ENCODE results near the gene OSCP1.

The OSCP1 gene

DNA sequence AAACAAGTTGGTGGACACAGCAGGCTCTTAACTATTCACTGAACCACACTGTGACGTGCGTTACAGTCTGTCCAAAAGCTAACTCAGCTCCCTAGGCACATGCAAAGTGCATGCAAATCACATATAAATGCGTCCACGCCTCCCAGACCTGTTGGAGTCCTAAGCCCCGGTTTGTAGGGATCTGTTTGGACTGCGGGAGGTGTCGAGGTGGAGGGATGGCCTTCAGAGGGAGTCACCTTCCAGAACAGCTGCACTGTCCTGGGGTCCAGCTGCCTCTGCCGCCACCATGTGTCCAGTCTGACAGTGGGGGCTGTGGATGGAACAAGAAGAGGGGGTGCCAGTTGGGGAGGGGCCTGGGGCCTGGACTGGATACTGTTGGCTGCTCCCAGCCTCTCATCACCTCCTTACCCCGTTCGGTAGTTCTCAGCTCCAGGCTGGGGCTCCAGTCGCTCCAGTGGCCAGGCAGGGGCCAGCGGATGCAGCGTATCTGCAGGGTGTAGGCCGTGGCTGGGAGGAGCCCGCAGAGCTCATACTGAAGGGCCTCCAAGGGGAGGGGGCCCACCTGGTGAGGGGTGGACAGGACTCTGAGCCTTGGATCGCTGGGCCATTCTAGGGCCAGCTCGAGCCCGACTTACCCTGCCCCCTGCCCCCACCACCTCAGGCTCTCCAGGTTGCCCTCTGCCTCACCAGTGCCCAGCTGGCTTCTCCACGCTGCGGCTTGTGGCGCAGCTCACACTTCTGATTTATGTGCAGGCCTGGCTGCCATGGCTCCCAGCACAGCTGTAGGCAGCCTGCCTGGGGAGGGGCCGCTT lies 21.8 kb upstream of the OSCP1 start:
- no peak for DNase-seq

DNA sequence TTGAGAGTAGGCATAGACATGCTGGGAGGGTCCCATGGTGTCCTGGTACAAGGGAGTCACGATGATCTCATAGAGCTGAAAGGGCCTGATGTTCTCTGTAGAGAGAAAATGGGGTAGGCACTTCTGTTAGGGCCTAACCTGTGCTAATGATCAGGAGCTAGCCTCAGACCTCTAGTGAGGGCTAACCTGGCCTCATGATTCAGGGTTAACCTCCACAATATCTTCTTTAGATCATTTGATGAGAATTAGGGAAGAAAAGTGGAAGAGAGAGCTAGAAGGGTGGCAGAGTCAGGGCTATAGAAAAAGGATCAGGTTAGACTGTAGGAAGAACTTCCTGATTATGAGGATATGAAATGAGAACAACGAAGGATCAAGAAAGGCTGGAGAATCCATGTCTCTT lies 18.9 kb upstream of the OSCP1 start:
- DNase-seq = no peak

DNA sequence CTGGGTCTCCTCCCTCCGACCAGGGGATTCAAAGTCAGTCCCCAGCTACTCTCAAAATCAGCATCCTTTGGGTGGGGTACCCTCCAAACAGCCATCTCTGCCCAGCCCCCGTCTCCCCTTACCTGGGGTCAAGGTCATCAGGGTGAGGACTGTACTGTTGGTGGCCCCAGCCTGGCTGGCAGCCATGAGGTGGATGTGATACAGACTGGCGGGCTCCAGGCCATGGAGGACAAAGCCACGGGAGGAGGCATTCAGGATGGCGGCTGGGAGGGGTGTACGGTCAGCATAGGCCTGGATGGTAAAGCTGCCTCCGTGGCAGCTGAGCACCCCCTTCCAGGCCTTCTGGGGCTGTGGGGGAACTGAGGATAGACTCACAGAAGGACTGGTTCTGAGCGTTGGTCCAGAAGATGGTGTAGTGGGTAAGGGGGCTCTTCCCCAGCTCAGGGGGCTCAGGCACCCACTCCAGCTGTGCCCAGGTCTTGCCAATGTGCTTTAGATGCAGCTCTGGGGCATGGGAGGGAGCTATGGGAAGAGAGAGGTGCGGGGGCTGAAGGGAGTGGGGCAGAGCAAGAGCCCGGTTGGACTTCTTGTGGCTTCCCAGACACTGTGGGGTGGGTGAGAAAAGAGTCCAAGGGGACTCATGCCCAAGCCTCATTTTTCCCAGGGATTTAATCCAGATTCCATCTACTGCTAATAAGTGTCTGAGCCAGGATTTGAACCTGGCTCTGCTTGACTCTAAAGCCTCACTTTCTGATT lies 17.6 kb upstream of the OSCP1 start:
- no peak for DNase-seq

DNA sequence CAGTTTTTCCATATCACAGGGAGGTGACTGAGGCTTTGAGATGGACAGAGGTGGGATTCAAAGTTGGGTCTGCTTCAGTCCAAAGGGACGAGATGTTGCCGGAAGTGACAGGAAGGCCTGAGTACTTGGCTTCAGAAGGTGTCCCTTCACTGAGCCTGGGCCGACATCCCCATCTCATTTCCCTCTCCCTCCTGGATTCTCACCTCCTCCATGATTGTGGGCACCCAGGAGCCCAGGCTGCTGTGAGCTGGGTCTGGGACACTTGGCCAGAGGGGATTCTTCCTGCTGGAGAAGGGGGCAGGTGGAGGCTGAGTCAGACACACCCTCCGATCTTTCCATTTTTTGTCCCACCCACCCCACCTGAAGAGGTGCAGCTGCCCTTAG lies 16.8 kb upstream of the OSCP1 start:
- DNase-seq = no peak

DNA sequence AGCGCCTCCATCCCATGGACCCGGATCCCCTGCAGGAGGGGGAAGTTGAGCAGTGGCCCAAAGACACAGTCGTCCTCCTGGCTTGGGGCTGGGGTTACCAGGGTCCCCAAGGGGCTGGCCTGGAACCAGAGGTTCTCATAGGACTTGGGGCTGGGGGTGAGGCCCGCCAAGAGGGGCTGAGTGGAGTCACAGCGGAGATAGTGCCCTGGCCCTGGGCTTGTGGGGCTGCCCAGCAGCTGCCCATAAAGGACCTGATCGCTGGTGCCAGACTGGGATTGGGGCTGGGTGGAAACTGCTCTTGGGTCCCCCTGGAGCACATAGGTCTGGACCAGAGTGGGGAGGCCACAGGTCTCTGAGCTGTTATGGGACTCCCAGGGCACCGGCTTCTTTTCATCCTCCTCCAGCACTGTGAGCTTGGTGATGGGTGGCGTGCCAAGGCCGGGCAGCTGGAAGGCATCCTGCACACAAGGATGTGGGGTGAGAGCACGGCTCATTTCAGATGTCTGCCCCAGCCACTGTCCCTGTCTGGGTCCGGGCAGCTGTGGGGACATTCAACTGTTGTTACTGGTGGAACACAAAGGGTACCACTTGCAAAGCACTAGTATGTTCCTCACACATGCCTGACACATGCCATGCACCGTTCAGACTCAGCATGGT lies 16.2 kb upstream of the OSCP1 start:
- no peak for DNase-seq

DNA sequence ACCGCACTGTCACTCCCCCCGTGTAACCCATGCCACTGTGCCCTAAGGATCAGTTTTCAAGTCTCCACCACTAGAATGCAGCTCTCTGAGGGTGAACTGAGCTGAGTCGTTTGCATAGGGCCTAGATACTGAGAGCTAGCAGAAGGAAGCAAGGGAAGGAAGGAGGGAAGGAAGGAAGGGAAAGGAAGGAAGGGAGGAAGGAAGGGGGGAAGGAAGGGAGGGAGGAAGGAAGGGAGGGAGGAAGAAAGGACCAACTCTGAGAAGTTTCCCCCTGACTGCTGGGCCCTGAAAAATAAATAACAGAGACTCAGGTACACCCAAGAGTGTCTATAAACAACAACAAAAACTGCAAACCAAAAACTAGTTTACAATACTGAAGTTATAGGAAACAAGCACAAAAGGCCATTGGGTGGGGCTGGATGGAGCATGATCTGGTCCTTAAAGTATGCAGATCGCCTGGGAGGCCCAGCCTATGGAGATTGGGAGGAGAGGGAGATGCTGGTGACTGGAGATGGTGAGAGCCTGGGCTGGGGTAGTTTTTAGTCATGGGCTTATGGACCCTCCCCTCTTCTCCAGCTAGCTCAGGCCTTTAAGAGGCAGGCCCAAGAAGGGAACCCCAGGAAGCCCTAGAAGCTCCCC lies 15.6 kb upstream of the OSCP1 start:
- no peak for DNase-seq

DNA sequence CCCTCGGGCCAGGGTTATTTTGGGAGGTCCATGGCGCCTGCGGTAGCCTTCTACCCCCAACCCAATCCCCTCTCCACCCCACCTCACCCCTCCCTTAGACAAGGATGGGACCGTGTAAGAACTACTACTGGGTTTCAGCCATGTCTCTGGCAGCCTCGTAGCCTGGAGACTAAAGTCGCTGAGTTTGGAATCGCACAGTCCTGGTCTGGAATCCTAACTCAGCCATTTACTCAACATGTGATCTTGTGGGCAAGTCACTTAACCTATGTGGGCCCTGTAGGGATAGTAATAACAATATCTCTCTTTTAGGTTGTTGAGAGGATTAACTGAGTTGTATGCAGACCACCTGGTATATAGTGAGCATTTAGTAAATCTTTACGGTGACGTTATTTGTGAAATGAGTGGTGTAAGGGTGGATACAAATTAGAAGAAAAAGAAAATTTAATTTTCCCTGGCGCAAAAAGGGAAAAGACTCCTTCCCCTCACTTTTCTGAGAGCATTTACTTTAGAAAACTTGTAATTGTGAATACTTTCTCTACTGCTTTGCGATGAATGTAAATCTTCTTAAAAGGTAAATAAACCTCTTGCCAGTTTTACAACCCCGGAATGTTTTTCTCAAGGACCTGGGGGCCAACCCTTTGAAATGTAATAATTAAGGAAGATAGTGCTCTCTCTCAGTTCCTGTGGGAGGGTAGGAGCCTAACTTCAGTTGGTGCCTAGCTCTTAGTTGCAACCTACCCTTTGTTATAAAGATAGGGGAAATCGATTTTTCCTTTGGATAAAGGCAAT lies 14.5 kb upstream of the OSCP1 start:
- DNase-seq = no peak

DNA sequence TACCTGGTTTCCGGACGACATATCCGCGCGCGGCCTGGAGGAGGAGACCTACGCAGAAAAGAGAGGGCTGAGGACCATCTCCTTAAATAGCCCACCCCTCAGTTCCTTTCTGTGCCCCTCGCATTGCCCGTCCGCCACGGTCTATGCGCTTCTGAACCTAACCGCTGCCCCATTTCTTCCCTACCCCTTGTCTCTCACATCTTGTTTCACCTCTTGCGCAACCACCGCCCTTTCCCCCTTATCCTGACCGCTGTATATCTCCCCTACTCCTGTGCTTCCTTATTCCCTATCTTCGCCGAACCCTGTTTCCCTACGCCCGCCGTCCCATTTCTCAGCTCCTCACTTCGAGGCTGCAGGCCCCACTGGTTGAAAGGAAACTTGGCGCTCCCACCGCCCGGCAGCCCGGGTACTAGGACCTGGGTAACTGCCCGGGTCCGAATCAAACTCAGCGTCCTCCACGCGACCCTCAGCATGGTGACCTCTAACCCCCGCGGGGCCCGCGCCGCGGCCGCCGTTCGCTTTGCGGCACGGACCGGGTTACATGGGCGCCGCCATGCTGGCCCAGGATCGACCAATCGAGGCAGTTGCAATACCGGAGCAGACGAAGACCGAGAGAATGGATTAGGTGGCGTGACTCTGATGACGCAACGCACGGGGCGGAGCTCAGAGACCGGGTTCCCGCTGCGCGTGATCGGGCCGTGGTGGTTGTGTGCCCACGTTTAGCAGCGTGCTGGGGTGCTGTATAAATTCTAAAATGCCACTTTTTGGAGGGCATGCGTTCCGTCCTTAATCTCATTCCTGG lies 13.8 kb upstream of the OSCP1 start, which contains the start of gene MRPS15:
Gene MRPS15, minus strand, starts transcription at position 582 of the 802 bp plus-strand sequence. Its CDS starts 109 bp downstream, at position 473.
- DNase-seq = peak; percentile 95

DNA sequence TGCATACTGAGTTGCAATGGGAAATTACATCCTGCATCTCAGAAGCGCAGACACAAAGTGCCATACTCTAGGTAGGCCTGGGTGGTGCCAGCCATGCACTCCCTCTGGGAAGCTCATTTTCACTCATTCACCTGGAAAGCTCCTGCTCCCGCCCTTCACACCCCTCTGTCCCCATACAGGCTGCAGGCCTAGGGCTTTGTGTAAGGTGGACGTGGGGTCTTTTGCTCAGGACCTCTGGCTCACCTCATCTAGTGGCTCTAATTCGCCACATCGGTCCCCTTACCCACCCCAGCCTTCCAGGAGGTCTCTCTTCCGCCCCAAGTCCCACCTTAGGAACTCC lies 13.2 kb upstream of the OSCP1 start:
- no peak for DNase-seq

DNA sequence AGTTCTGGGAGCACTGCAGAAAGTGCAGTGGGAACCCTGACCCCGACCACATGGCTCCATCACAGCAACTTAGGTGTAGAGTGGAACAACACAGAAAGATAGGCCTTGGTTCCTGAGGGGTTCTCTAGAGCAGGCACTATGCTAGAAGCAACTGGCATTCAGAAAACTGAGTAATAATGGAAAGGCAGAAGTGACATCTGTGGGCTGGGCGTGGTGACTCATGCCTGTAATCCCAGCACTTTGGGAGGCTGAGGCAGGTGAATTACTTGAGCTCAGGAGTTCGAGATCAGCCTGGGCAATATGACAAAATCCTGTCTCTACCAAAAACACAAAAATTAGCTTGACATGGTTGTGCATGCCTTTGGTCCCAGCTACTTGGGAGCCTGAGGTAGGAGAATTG lies 8.7 kb upstream of the OSCP1 start:
- DNase-seq = peak; percentile 47

DNA sequence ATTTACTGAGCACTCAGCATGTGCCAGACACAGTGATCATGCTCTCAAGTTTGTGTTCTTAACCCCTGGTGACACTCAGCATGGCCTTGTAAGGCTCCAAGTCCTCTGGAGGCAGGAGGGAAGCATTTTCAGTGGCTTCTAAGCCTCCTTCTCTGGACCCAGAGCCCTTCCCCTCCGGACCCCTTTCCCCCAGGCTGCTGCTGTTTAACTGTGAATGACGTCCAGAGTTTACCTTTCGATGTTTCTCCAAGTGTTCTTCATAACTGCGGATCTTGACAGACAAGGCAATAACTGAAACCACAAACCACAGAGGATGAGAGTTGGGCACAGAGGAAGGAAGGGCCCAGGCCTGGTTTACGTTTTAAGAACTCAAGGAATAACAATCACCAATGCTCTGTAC lies 7.4 kb upstream of the OSCP1 start:
- DNase-seq = no peak

DNA sequence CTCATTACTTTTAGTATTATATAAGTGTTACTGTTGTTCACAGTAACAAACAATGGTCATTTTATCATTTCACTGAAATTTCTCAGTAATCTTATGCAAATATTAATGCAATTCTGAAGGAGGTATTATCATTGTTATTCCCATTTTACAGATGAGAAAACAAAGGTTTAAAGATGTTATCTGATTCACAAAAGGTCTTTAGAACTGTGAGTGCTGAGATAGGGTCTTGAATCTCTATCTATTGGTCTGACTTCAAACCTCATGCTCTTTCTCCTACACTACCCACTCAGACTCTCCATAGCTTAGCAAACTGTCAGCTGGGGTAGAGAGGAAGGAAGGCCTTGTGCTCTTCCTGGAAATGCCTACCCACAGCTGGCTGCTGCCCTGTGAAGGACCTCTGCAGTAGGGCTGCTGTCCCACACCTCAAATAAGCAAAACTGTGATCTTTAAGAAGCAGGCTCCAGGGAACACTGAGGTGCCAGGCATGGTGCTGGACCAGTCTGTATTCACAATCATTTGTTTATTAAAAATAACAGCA lies 6.2 kb upstream of the OSCP1 start:
- no peak for DNase-seq

DNA sequence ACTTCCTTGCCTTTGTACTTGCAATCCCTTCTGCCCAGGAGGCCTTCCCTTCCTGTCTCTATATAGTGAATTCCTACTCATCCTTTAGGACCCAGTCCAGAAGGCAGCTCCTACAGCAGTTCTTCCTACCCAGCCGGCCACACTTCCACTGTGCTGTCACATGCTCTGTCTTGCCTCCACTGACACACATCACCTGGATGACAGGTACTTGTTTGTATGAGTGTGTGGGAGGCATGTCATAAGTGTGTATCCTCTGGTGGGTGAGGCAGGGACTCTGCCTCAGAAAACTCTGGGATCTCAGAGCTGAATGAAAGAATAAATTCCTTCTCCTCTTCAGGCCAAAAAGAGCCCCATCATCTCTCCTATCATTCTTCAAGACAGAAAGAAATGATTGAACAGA lies 5.1 kb upstream of the OSCP1 start:
- DNase-seq = no peak

DNA sequence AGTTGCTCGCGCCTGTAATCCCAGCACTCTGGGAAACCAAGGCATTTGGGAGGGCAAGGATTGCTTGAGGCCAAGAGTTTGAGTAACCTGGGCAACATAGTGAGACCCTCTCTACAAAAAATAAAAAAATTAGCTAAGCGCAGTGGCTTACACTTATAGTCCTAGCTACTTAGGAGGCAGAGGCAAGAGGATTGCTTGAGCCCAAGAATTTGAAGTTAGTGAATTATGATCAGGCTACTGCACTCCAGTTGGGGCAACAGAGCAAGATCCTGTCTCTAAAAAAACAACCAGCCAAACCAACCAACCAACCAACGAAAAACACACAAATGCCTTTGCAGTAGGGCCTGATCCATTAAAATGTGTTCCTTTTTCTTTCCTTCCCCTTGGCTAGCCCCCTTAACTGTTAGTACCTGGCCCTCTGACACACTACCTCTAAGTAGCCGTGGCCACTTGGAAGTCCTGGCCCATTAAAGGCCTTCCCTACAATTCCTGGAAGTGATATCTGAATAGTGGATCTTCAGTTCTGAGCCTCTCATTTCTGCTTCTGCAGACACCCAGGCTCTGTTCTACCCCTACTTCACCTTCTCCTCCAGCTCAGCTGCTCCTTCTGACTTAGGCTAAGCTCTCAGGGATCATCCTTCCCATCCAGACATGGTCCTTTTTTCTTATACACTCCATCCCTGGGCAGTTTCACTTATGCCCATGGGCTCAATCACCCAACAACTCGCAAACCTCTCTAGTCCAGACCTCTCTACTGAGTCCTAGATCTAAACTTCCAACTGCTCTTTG lies 3.5 kb upstream of the OSCP1 start:
- DNase-seq = no peak

DNA sequence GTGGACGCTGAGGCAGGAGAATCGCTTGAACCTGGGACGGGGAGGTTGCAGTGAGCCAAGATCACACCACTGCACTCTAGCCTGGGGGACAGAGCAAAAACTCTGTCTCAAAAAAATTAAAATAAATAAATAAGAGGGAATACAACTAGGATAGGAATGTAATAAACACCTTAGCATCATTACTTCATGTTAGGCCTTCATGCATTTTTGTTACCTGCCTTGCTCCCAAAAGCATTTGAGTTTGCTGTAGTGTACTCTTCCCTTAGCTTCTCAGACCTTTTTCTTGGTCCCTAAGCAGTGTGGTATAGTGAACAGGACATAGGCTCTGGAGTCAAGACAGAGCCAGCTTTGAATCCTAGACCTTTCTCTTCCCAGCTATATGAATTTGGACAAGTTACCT lies 2.8 kb upstream of the OSCP1 start:
- DNase-seq = no peak

DNA sequence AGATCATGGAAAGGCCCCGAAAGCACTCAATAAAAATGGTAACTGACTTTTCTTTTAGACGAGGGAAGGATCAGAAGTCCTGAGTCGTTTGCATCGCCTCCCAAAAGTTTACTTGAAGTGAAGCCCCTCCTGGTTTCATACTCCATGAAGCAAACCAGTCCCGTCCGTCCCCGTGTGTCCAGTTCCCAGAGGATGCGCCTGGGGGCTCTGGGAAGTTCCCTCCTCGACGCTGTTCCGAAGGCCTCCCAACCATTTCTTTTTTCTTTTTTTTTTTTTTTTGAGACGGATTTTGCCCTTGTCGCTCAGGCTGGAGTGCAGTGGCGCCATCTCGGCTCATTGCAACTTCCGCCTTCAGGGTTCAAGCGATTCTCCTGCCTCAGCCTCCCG lies 661 bp upstream of the OSCP1 start:
- DNase-seq = no peak

DNA sequence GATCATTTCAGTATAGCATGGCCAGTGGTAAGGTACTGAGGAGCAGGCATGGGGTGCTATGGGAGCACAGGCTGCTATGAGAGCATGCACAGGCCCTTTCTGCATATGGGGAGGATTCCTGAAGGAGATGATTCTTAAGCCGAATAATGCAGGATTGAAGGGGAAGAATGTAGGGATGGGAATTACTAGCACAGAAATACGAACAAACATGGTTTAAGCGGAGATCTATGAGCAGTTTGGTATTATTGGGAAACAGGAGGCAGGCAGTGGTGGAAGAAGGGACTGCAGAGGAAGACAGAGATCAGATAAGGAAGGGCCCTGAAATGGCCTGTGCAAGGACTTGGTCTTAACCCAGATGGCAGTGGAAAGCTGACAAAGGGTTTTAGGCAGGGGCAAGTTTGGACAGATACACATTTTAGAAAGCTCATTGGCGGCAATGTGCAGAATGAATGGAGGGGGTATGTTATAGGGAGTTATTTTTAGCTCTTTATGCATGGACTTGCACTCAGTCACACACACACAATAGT lies 1.7 kb downstream of the OSCP1 start:
- DNase-seq = no peak

DNA sequence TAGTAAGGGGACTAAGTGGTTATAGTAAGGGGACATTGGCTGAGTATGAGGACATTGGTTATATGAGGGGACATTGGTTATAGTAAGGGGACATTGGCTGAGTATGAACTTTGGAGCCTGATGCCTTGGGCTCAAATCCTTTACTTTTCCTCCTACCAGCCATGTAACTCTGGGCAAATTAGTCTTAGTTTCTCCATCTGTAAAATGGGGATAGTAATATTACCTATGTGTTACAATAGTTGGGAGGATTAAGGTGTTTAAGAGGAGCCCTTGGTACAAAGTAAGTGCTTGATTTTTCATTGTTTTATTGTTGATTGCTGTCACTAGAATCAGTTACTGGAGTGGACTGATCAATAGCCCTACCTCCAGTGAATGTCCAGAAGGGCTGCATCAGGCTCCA lies 2.8 kb downstream of the OSCP1 start:
- no peak for DNase-seq

DNA sequence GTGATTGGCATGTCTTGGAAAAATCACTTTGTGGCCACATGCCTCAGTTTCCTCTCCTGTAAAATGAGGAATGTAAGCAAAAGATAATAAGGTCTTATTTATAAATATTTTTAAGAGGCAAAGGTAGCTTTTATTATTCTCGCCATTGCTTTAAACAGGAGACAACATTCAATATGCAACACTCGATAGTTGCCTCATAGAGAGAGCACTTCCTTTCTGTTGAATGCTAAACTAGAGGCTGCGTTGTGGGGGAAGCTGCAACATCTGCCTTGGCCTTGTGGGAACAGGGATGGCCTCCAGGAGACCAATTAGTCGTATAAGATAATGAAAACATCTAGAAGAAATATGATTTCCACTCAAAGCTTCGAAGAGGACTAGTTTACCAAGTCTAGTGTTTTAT lies 3.5 kb downstream of the OSCP1 start:
- no peak for DNase-seq

DNA sequence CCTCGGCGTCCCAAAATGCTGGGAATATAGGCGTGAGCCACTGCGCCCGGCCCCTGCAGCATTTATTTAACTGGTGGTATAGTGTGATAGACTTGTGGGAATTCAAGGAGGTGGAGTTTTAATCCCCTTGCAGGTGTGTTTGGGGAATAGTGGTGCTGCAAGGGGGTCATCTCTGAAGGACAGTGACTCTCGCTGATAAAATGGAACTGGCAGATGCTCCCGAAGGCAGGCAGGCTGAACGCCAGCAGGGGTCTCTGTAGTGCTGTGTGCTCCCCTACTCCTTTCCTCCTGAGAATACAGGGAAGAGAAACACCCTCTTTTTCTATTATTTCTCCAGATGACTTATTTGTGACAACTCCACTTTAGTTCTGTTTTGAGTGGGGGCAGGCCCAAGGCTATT lies 4.0 kb downstream of the OSCP1 start:
- no peak for DNase-seq
